ENCODE measurements around the gene USP32.

GRCh38 chr17:60174035-60174434 lies 217.9 kb downstream of the USP32 start:
- TF ChIP-seq CBX5 (IDR thresholded peaks at IDR 0.05; ENCODE audit: low read depth, low read length) (no peak), CREB1 (IDR thresholded peaks at IDR 0.05) (no peak), PHF8 (conservative IDR thresholded peaks at IDR 0.05; ENCODE audit: low read depth, low read length) (no peak), RAD21 (IDR thresholded peaks at IDR 0.05 in 1 of 2, conservative IDR thresholded peaks at IDR 0.05 in 1 of 2; ENCODE audit: low read depth in 2 of 2, low read length in 2 of 2) (no peak), EZH2 (IDR thresholded peaks at IDR 0.05; ENCODE audit: low read depth, low read length, severe bottlenecking) (no peak), JUND (IDR thresholded peaks at IDR 0.05; ENCODE audit: low read length) (no peak), RXRA (IDR thresholded peaks at IDR 0.05; ENCODE audit: insufficient read depth, low read depth, low read length) (no peak), CTCF (IDR thresholded peaks at IDR 0.05; ENCODE audit: control extremely low read depth in 1 of 3, insufficient read depth in 1 of 3, low read depth in 1 of 3, low read length in 3 of 3) (no peak), SUZ12 (IDR thresholded peaks at IDR 0.05; ENCODE audit: low read length) (no peak)
